ENCODE results near the gene KDM4C. TPM values are rescaled to one million over a fixed set of nuclear protein-coding genes. Genes with fewer than 3 reads are reported as not detected.
"Not testable (repeated sequence)": the region's sequence is repeated elsewhere in the genome, so short reads cannot be mapped to it uniquely, and the experiment has no call there.

Gene KDM4C
- total and polyA plus RNA-seq, 4 donors, result 9.5 to 54.4 (median 28.3) TPM

DNA sequence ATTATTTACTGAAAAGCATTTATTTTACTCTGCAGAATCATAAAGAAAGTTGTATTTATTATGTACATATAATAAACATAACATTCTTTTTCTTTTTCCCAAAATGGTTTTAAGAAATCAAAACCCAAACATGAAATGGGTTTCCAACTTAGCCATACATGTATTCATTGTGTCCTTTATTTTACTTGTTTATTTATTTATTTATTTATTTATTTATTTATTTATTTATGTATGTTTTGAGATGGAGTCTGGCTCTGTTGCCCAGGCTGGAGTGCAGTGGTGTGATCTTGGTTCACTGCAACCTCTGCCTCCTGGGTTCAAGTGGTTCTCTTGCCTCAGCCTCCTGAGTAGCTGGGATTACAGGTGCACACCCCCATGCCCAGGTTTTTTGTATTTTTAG is 273.2 kb downstream of the KDM4C start:
- intact Hi-C loops (cut with DNase I); ATAC-seq (ENCODE audit: low FRiP score); H3K4me1 ChIP-seq (ENCODE audit: control insufficient read depth in 1 of 2, insufficient read depth in 2 of 2, low read length in 2 of 2): not testable (repeated sequence)

DNA sequence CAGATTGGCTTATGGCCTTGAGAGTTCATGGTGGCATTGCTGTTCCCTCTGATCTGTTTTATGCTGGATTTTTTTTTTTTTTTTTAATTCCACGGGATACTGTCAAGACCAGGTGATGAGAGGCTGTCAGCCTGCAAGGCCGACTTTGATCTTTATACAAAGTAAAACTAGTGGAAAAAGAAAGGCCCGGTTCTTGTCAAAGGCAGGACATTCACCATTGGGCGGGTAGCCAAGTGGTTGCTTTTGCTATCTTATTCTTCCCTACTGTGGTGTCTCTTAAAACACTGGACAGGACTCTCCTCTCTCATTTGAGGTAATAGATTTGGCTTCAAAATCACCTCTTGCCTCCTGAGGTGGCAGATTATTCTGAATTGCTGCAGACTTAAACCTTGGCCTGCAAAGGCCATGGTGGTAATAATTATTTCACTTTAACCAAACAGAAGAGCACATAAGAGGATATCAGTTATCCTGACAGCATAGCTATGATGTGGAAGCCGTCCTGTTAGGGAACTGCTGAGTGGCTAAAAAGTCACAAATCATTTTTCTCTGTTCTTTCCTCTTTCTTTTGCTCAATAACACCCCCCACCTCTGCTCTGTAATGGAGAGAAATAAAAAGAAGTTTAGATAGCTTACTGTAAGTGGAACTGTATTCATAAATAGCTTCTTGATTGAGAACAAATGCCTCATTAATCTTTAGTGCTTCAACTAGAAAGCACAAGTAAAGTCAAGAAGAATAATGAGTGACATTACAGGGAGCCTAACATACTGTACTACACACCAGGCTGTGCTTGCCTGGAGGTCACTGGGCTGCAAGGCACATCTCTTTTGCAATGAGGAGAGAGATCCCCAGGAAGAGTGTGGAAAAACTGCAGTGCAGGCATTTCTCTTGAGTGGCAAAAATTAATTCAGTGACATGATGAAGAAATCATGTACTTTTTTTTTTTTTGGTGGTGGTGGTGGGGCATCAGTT is 275.6 kb downstream of the KDM4C start:
- no peak overlapping the region for H3K4me3 ChIP-seq (ENCODE audit: low read length in 2 of 2)
- intact Hi-C loops (cut with DNase I), result no loop called here
- no peak overlapping the region for H3K27ac ChIP-seq (ENCODE audit: low read depth in 1 of 2, low read length in 2 of 2)
- DNase-seq (no peak), ATAC-seq (ENCODE audit: low FRiP score) (no peak)
- H3K27me3 ChIP-seq (ENCODE audit: control insufficient read depth in 1 of 2, insufficient read depth in 2 of 2, low read length in 1 of 2), result no peaks in the 10 kb centered on the region
- no peaks in the 10 kb centered on the region for H3K9me3 ChIP-seq (ENCODE audit: control insufficient read depth, low read length)
- no peaks in the 10 kb centered on the region for H3K36me3 ChIP-seq (ENCODE audit: control insufficient read depth in 1 of 2, insufficient read depth in 2 of 2, low read length in 1 of 2)
- no peaks in the 10 kb centered on the region for H3K4me1 ChIP-seq (ENCODE audit: control insufficient read depth in 1 of 2, insufficient read depth in 2 of 2, low read length in 2 of 2)
- 79 to 80% methylated on average over 5 of the region's 5 CpGs for WGBS, 2 donors

More for the DNA sequence above, 273.2 kb downstream of the KDM4C start:
- H3K9me3 ChIP-seq (ENCODE audit: control insufficient read depth, low read length); H3K4me3 ChIP-seq (ENCODE audit: low read length in 2 of 2); H3K27me3 ChIP-seq (ENCODE audit: control insufficient read depth in 1 of 2, insufficient read depth in 2 of 2, low read length in 1 of 2); H3K27ac ChIP-seq (ENCODE audit: low read depth in 1 of 2, low read length in 2 of 2); H3K36me3 ChIP-seq (ENCODE audit: control insufficient read depth in 1 of 2, insufficient read depth in 2 of 2, low read length in 1 of 2); DNase-seq: not testable (repeated sequence)

- no peaks in the 10 kb centered on the region for H3K9me3 ChIP-seq (ENCODE audit: control insufficient read depth, low read length)
Observed at GRCh38 chr9:7037176-7037575, 279.4 kb downstream of the KDM4C start.

GRCh38 chr9:7042124-7042523 is 284.4 kb downstream of the KDM4C start:
- no peak for ATAC-seq (ENCODE audit: low FRiP score)
- 97 to 98% methylated on average over 3 of the region's 3 CpGs for WGBS, 2 donors

More at GRCh38 chr9:7037176-7037575, 279.4 kb downstream of the KDM4C start:
- H3K4me3 ChIP-seq (ENCODE audit: low read length in 2 of 2), result no peak overlapping the region
- no peaks in the 10 kb centered on the region for H3K36me3 ChIP-seq (ENCODE audit: control insufficient read depth in 1 of 2, insufficient read depth in 2 of 2, low read length in 1 of 2)
- WGBS, 2 donors, result 87 to 90% methylated on average over 3 of the region's 3 CpGs
- DNase-seq (no peak), ATAC-seq (ENCODE audit: low FRiP score) (no peak)
- no peaks in the 10 kb centered on the region for H3K4me1 ChIP-seq (ENCODE audit: control insufficient read depth in 1 of 2, insufficient read depth in 2 of 2, low read length in 2 of 2)
- no peak overlapping the region for H3K27ac ChIP-seq (ENCODE audit: low read depth in 1 of 2, low read length in 2 of 2)
- intact Hi-C loops (cut with DNase I), result no loop called here
- H3K27me3 ChIP-seq (ENCODE audit: control insufficient read depth in 1 of 2, insufficient read depth in 2 of 2, low read length in 1 of 2), result no peaks in the 10 kb centered on the region

DNA sequence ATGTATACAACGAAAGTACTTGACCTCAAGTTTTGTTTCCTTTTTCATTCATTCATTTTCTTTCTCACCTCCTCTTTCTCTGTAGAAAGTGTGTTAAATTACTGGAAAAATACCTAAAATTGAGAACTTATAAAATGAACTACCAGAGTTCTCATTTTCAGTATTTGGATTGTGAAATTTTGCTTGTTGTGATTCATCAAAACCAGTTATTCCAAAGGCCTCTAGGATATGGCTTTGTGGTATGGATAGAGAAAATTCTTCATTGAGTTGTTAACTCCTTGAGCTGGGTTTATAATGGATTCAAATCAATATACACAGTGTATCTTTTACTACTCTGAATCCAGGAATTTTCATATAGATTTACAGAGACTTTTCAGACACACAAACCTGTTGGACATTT is 287.6 kb downstream of the KDM4C start:
- intact Hi-C loops (cut with DNase I), result no loop called here
- DNase-seq (no peak), ATAC-seq (ENCODE audit: low FRiP score) (no peak)
- Histone ChIP-seq H3K4me1 (ENCODE audit: control insufficient read depth in 1 of 2, insufficient read depth in 2 of 2, low read length in 2 of 2) (no peaks in the 10 kb centered on the region), H3K9me3 (ENCODE audit: control insufficient read depth, low read length) (no peaks in the 10 kb centered on the region), H3K27me3 (ENCODE audit: control insufficient read depth in 1 of 2, insufficient read depth in 2 of 2, low read length in 1 of 2) (no peaks in the 10 kb centered on the region), H3K4me3 (ENCODE audit: low read length in 2 of 2) (no peak overlapping the region), H3K36me3 (ENCODE audit: control insufficient read depth in 1 of 2, insufficient read depth in 2 of 2, low read length in 1 of 2) (peaks cover 2% of the 10 kb centered on the region in 2 donors), H3K27ac (ENCODE audit: low read depth in 1 of 2, low read length in 2 of 2) (no peak overlapping the region)
- 95 to 97% methylated on average over 1 of the region's 1 CpG for WGBS, 2 donors

More at GRCh38 chr9:7042124-7042523, 284.4 kb downstream of the KDM4C start:
- no peaks in the 10 kb centered on the region for H3K4me1 ChIP-seq (ENCODE audit: control insufficient read depth in 1 of 2, insufficient read depth in 2 of 2, low read length in 2 of 2)
- H3K27me3 ChIP-seq (ENCODE audit: control insufficient read depth in 1 of 2, insufficient read depth in 2 of 2, low read length in 1 of 2), result no peaks in the 10 kb centered on the region
- H3K36me3 ChIP-seq (ENCODE audit: control insufficient read depth in 1 of 2, insufficient read depth in 2 of 2, low read length in 1 of 2), result peaks cover 0 to 2% of the 10 kb centered on the region in 2 donors
- H3K27ac ChIP-seq (ENCODE audit: low read depth in 1 of 2, low read length in 2 of 2), result no peak overlapping the region
- intact Hi-C loops (cut with DNase I), result no loop called here
- DNase-seq, result no peak
- H3K4me3 ChIP-seq (ENCODE audit: low read length in 2 of 2), result no peak overlapping the region
- H3K9me3 ChIP-seq (ENCODE audit: control insufficient read depth, low read length), result no peaks in the 10 kb centered on the region

DNA sequence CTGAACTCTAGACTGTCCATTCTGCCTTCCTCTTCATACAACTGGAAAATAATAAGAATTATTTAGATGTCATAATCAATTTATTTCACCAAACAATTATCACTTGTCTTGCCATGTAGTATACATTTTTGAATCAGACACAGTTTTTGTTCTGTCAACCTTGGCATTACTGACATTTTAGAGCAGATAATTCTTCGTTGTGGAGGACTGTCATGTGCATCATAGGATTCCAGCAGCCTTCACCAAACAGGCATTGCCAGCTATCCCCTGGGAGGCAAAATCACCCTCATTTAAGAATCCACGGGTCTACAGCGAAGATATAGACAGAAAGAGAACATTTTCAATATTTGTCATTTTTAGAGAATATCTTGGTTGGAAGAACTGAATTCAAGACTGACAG is 293.9 kb downstream of the KDM4C start:
- Histone ChIP-seq H3K4me3 (ENCODE audit: low read length in 2 of 2) (no peak overlapping the region), H3K9me3 (ENCODE audit: control insufficient read depth, low read length) (no peaks in the 10 kb centered on the region), H3K36me3 (ENCODE audit: control insufficient read depth in 1 of 2, insufficient read depth in 2 of 2, low read length in 1 of 2) (peaks cover 2% of the 10 kb centered on the region in 2 donors), H3K4me1 (ENCODE audit: control insufficient read depth in 1 of 2, insufficient read depth in 2 of 2, low read length in 2 of 2) (peaks cover 0 to 3% of the 10 kb centered on the region in 2 donors), H3K27me3 (ENCODE audit: control insufficient read depth in 1 of 2, insufficient read depth in 2 of 2, low read length in 1 of 2) (no peaks in the 10 kb centered on the region), H3K27ac (ENCODE audit: low read depth in 1 of 2, low read length in 2 of 2) (no peak overlapping the region)
- intact Hi-C loops (cut with DNase I), result no loop called here
- DNase-seq, result no peak
- no peak for ATAC-seq (ENCODE audit: low FRiP score)
- WGBS, 2 donors, result 79 to 82% methylated on average over 3 of the region's 3 CpGs

DNA sequence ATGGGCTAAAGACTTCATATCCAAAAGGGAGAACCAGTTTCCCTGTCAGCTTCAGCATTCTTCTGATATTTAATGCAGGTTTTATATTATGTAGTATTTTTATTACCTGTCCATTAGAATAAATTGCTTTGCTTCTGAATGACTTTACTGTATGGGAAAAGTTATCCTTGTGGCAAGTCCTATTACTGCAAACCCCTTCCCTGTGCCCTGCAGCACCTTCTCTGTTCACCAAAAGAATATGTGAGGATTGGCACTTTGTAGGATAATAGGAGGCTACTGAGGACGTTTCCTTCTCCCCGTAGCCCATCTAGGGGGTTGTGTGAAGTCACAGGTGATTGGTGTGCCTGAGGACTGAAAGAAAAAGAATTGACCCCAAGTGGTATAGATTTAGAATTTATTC is 296.1 kb downstream of the KDM4C start:
- H3K4me3 ChIP-seq (ENCODE audit: low read length in 2 of 2), result no peak overlapping the region
- no peak for DNase-seq
- peaks cover 2 to 5% of the 10 kb centered on the region in 2 donors for H3K36me3 ChIP-seq (ENCODE audit: control insufficient read depth in 1 of 2, insufficient read depth in 2 of 2, low read length in 1 of 2)
- H3K4me1 ChIP-seq (ENCODE audit: control insufficient read depth in 1 of 2, insufficient read depth in 2 of 2, low read length in 2 of 2), result peaks cover 0 to 3% of the 10 kb centered on the region in 2 donors
- no peak for ATAC-seq (ENCODE audit: low FRiP score)
- 47 to 49% methylated on average over 2 of the region's 2 CpGs for WGBS, 2 donors
- intact Hi-C loops (cut with DNase I), result no loop called here
- H3K27ac ChIP-seq (ENCODE audit: low read depth in 1 of 2, low read length in 2 of 2), result no peak overlapping the region
- H3K9me3 ChIP-seq (ENCODE audit: control insufficient read depth, low read length), result no peaks in the 10 kb centered on the region
- no peaks in the 10 kb centered on the region for H3K27me3 ChIP-seq (ENCODE audit: control insufficient read depth in 1 of 2, insufficient read depth in 2 of 2, low read length in 1 of 2)

DNA sequence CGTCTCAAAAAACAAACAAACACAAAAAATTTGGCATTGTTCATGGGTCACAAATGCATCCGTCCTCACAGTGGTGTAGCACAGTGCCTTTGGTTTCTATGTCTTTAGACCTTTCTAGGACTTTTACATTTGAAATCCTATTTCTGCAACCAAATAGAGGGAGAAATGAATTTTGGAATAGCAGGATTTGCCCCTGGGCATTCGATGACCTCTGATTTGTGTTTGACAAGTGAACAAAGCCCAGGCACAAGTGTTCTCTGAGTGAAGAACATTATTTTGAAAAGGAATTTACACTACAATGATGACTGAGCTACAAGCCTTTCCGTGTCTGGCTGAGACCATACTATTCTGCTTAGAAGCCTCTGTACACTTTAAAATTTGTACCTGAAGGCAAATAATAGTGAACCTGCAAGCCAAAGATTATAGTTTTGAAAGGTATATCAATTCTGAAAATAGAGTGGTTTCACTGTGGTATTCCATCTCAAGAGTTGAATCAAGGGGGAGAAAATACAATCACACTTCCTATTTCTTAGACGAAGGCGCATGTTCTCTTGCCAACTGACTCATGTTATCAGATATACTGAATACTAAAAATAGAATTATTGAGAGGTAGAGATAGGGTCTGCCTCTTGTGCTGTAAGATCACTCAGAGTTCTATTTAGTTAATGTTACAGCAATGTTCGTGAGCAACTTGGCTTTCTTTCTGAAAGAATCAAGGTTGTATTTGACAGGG is 297.6 kb downstream of the KDM4C start:
- Histone ChIP-seq H3K36me3 (ENCODE audit: control insufficient read depth in 1 of 2, insufficient read depth in 2 of 2, low read length in 1 of 2) (peaks cover 2 to 3% of the 10 kb centered on the region in 2 donors), H3K9me3 (ENCODE audit: control insufficient read depth, low read length) (no peaks in the 10 kb centered on the region), H3K27ac (ENCODE audit: low read depth in 1 of 2, low read length in 2 of 2) (no peak overlapping the region), H3K27me3 (ENCODE audit: control insufficient read depth in 1 of 2, insufficient read depth in 2 of 2, low read length in 1 of 2) (no peaks in the 10 kb centered on the region), H3K4me3 (ENCODE audit: low read length in 2 of 2) (no peak overlapping the region), H3K4me1 (ENCODE audit: control insufficient read depth in 1 of 2, insufficient read depth in 2 of 2, low read length in 2 of 2) (peaks cover 0 to 3% of the 10 kb centered on the region in 2 donors)
- intact Hi-C loops (cut with DNase I), result no loop called here
- DNase-seq (no peak), ATAC-seq (ENCODE audit: low FRiP score) (no peak)
- WGBS, 2 donors, result 29 to 37% methylated on average over 7 of the region's 7 CpGs
